H1 (cell line): ENCODE measurements around the gene HOMER3. TPM values are rescaled to one million over a fixed set of nuclear protein-coding genes. Genes with fewer than 3 reads are reported as not detected.

Experiments
- CTCF ChIA-PET: fragments of 300-600 bp; sonication (Branson Sonifier 250); formaldehyde crosslinking; loops from one replicate; lab custom pipeline; 2021; ENCODE audit not compliant: partially characterized antibody; lab: Charles Lee
- POLR2A ChIA-PET: fragments of 300-600 bp; sonication (Branson Sonifier 250); formaldehyde crosslinking; loops from one replicate; lab custom pipeline; 2021; ENCODE audit warnings: inconsistent platforms; ENCODE audit not compliant: partially characterized antibody; lab: Charles Lee
- DNase-seq, 2 experiments: peaks; one replicate each; pipeline versions ENCODE4 v3.0.0 to v3.0.0-alpha.2; 2010 to 2022; ENCODE audit warnings: low spot score in 2 of 2, low read depth in 1 of 2, mixed read lengths in 1 of 2
- FAIRE-seq: peaks from 2 replicates; lab custom pipeline; 2011; peaks lifted over from hg19 to GRCh38; lab: Jason Lieb, UNC
- H2AFZ ChIP-seq: 2 replicates; pipeline ENCODE4 v1.8.1; 2012; ENCODE audit warnings: low read length, inconsistent platforms
- H2AK5ac ChIP-seq: 2 replicates; pipeline ENCODE4 v1.6.1; 2013; ENCODE audit warnings: low read depth, low read length
- H2BK120ac ChIP-seq: replicated peaks from 2 replicates; pipeline ENCODE3; 2013; ENCODE audit warnings: low read depth, low read length, inconsistent platforms
- H2BK12ac ChIP-seq: 2 replicates; pipeline ENCODE4 v1.6.1; 2013; ENCODE audit warnings: low read depth, low read length
- H2BK15ac ChIP-seq: 2 replicates; pipeline ENCODE4 v1.6.1; 2013; ENCODE audit warnings: low read length
- H2BK20ac ChIP-seq: 2 replicates; pipeline ENCODE4 v1.6.1; 2013; ENCODE audit warnings: low read length
- H2BK5ac ChIP-seq: 2 replicates; pipeline ENCODE4 v1.6.1; 2013; ENCODE audit warnings: low read depth, low read length
- H3K14ac ChIP-seq: 2 replicates; pipeline ENCODE4 v1.6.1; 2013; ENCODE audit warnings: inconsistent platforms; ENCODE audit not compliant: insufficient read length
- H3K18ac ChIP-seq: 2 replicates; pipeline ENCODE4 v1.6.1; 2013; ENCODE audit warnings: low read length; ENCODE audit errors: extremely low read depth
- H3K23ac ChIP-seq: 2 replicates; pipeline ENCODE4 v1.6.1; 2013; ENCODE audit warnings: inconsistent platforms; ENCODE audit not compliant: insufficient read length
- H3K23me2 ChIP-seq: 2 replicates; pipeline ENCODE4 v1.6.1; 2013; ENCODE audit warnings: low read depth, low read length
- H3K27ac ChIP-seq: 2 replicates; pipeline ENCODE4 v1.6.1; 2011; ENCODE audit warnings: low read depth, low read length, inconsistent platforms
- H3K27me3 ChIP-seq, 4 experiments: replicated peaks in 1 of 4; 1 replicate in 1 of 4; 2 replicates in 3 of 4; pipeline versions ENCODE4 v1.6.1 to v1.8.1; 2011 to 2013; ENCODE audit warnings: low read length in 3 of 4, mild to moderate bottlenecking in 3 of 4, inconsistent platforms in 2 of 4, mixed read lengths in 2 of 4, moderate library complexity in 1 of 4; ENCODE audit not compliant: control insufficient read depth in 3 of 4, insufficient read depth in 3 of 4; ENCODE audit errors: extremely low read depth in 1 of 4
- H3K36me3 ChIP-seq, 4 experiments: 2 replicates each; pipeline versions ENCODE4 v1.6.1 to v1.8.1; 2011 to 2013; ENCODE audit warnings: mild to moderate bottlenecking in 4 of 4, low read length in 3 of 4, moderate library complexity in 2 of 4, control low read depth in 1 of 4, inconsistent platforms in 1 of 4; ENCODE audit not compliant: insufficient read depth in 4 of 4, control insufficient read depth in 2 of 4
- H3K4ac ChIP-seq: replicated peaks from 2 replicates; pipeline ENCODE3; 2013; ENCODE audit warnings: low read length, low read depth, mixed read lengths, inconsistent platforms; ENCODE audit not compliant: insufficient read length
- H3K4me1 ChIP-seq, 4 experiments: replicated peaks in 1 of 4; 1 replicate in 1 of 4; 2 replicates in 3 of 4; pipeline versions ENCODE4 v1.6.1 to v1.8.1; 2011 to 2013; ENCODE audit warnings: low read length in 3 of 4, inconsistent platforms in 2 of 4, mixed read lengths in 1 of 4; ENCODE audit not compliant: insufficient read depth in 4 of 4, control insufficient read depth in 3 of 4
- H3K4me2 ChIP-seq, 2 experiments: 2 replicates each; pipeline versions ENCODE4 v1.6.1 to v1.8.1; 2011 to 2013; ENCODE audit warnings: low read depth in 2 of 2, low read length in 2 of 2, control low read depth in 1 of 2, inconsistent platforms in 1 of 2, mild to moderate bottlenecking in 1 of 2; ENCODE audit not compliant: insufficient read depth in 1 of 2
- H3K4me3 ChIP-seq, 4 experiments: fragments of 200-600, 300-600 bp in 1 of 4; sonication (generic), shearing (Covaris generic), sonication (Bioruptor Twin) in 1 of 4; 2 replicates each; pipeline versions ENCODE4 v1.5.1 to v1.8.1; 2011 to 2016; ENCODE audit warnings: low read length in 4 of 4, low read depth in 3 of 4, control low read depth in 2 of 4, inconsistent platforms in 2 of 4, mild to moderate bottlenecking in 2 of 4, mixed read lengths in 1 of 4, moderate library complexity in 1 of 4; ENCODE audit not compliant: insufficient read depth in 2 of 4; ENCODE audit errors: extremely low read depth in 1 of 4
- H3K56ac ChIP-seq: replicated peaks from 2 replicates; pipeline ENCODE3; 2013; ENCODE audit warnings: low read depth, mild to moderate bottlenecking, mixed read lengths, low read length, inconsistent platforms; ENCODE audit not compliant: insufficient read length
- H3K79me1 ChIP-seq: 2 replicates; pipeline ENCODE4 v1.6.1; 2013; ENCODE audit warnings: low read depth, low read length, control low read depth
- H3K79me2 ChIP-seq, 2 experiments: 2 replicates each; pipeline versions ENCODE4 v1.6.1 to v1.8.1; 2012 to 2013; ENCODE audit warnings: low read length in 2 of 2, mild to moderate bottlenecking in 2 of 2, inconsistent platforms in 1 of 2; ENCODE audit not compliant: insufficient read depth in 2 of 2, control insufficient read depth in 1 of 2
- H3K9ac ChIP-seq, 4 experiments: replicated peaks in 1 of 4; 1 replicate in 1 of 4; 2 replicates in 3 of 4; pipeline versions ENCODE4 v1.6.1 to v1.8.1; 2011 to 2013; ENCODE audit warnings: low read depth in 3 of 4, low read length in 3 of 4, control low read depth in 2 of 4, mild to moderate bottlenecking in 2 of 4, moderate library complexity in 2 of 4, inconsistent platforms in 1 of 4; ENCODE audit errors: extremely low read depth in 1 of 4
- H3K9me3 ChIP-seq, 2 experiments: 2 replicates each; pipeline versions ENCODE4 v1.6.1 to v1.8.1; 2012 to 2013; ENCODE audit warnings: mild to moderate bottlenecking in 2 of 2, moderate library complexity in 2 of 2, control low read depth in 1 of 2, inconsistent platforms in 1 of 2, low read depth in 1 of 2, low read length in 1 of 2, mixed read lengths in 1 of 2; ENCODE audit not compliant: insufficient read depth in 2 of 2
- H4K20me1 ChIP-seq, 2 experiments: replicated peaks in 1 of 2; 2 replicates each; pipeline versions ENCODE3 to v1.8.1; 2011 to 2013; ENCODE audit warnings: inconsistent platforms in 2 of 2, low read length in 2 of 2, mild to moderate bottlenecking in 1 of 2; ENCODE audit not compliant: insufficient read depth in 2 of 2, control insufficient read depth in 1 of 2
- H4K5ac ChIP-seq: 2 replicates; pipeline ENCODE4 v1.6.1; 2013; ENCODE audit warnings: low read length, low read depth, mixed read lengths, inconsistent platforms; ENCODE audit not compliant: insufficient read length
- H4K8ac ChIP-seq: 2 replicates; pipeline ENCODE4 v1.8.0; 2013; ENCODE audit warnings: mild to moderate bottlenecking, moderate library complexity, low read length, inconsistent platforms; ENCODE audit not compliant: insufficient read depth; ENCODE audit errors: extremely low read depth
- H4K91ac ChIP-seq: replicated peaks from 2 replicates; pipeline ENCODE3; 2013; ENCODE audit warnings: low read length, mixed read lengths, inconsistent platforms; ENCODE audit not compliant: insufficient read length
- BACH1 ChIP-seq: IDR thresholded peaks from 2 replicates; pipeline ENCODE4 v1.6.1; 2012; ENCODE audit warnings: low read length, improper control_type of control experiment
- CBX8 ChIP-seq: fragments of 300-800, 300-1000 bp; sonication (generic); IDR thresholded peaks from 2 replicates; pipeline ENCODE4 v1.7.1; 2016; ENCODE audit warnings: low read depth, low read length, borderline replicate concordance
- CHD2 ChIP-seq: IDR thresholded peaks from 2 replicates; pipeline ENCODE4 v1.6.1; 2012; ENCODE audit warnings: low read length, improper control_type of control experiment
- EP300 ChIP-seq, 2 experiments: IDR thresholded peaks; 1 replicate in 1 of 2; 2 replicates in 1 of 2; pipeline ENCODE4 v1.6.1; 2011 to 2012; ENCODE audit warnings: low read depth in 2 of 2, low read length in 2 of 2, mild to moderate bottlenecking in 2 of 2, borderline replicate concordance in 1 of 2, inconsistent platforms in 1 of 2, moderate library complexity in 1 of 2
- EZH2 ChIP-seq: fragments of 200-600 bp; sonication (generic); IDR thresholded peaks from 2 replicates; pipeline ENCODE4 v1.7.1; 2012; ENCODE audit warnings: low read depth, mild to moderate bottlenecking, moderate library complexity, low read length, inconsistent platforms; ENCODE audit not compliant: severe bottlenecking
- GABPA ChIP-seq: IDR thresholded peaks from 2 replicates; pipeline ENCODE4 v1.6.1; 2011; ENCODE audit warnings: mild to moderate bottlenecking, low read length, moderate library complexity, borderline replicate concordance; ENCODE audit not compliant: insufficient read depth
- KDM1A ChIP-seq: fragments of 200-600, 300-600 bp; sonication (generic); IDR thresholded peaks from 2 replicates; pipeline ENCODE4 v1.7.1; 2016; ENCODE audit warnings: mild to moderate bottlenecking, low read length, borderline replicate concordance
- SIN3A ChIP-seq, 2 experiments: IDR thresholded peaks in 1 of 2; conservative IDR thresholded peaks in 1 of 2; 2 replicates each; pipeline ENCODE4 v1.6.1; 2011 to 2012; ENCODE audit warnings: low read length in 2 of 2, improper control_type of control experiment in 1 of 2, low read depth in 1 of 2, mild to moderate bottlenecking in 1 of 2
- SIX5 ChIP-seq: IDR thresholded peaks from 2 replicates; pipeline ENCODE4 v1.6.1; 2011; ENCODE audit warnings: mild to moderate bottlenecking, low read depth, low read length
- TEAD4 ChIP-seq: IDR thresholded peaks from 2 replicates; pipeline ENCODE4 v1.6.1; 2012; ENCODE audit warnings: low read depth, low read length, inconsistent platforms, mixed read lengths
- ZNF274 ChIP-seq: IDR thresholded peaks from 2 replicates; pipeline ENCODE4 v1.7.0; 2012; ENCODE audit warnings: low read length, borderline replicate concordance; ENCODE audit errors: extremely low read depth
- WGBS, 2 experiments: shearing (Covaris generic) in 1 of 2; methylation state at CpG; one replicate each; pipeline versions ENCODE4 v1.1.6 to v1.1.7; 2013 to 2015; ENCODE audit warnings: low lambda C conversion rate in 2 of 2, mixed read lengths in 2 of 2, inconsistent platforms in 1 of 2, low coverage in 1 of 2, missing lambda C conversion rate in 1 of 2; ENCODE audit not compliant: insufficient replicate concordance in 2 of 2, insufficient coverage in 1 of 2, insufficient read length in 1 of 2; ENCODE audit errors: extremely low coverage in 1 of 2, missing lambda C conversion rate in 1 of 2; 5-methylcytosine and 5-hydroxymethylcytosine counted together
- polyA plus RNA-seq, 7 experiments: library from polyadenylated mRNA; depleted of rRNA in 3 of 7; stranded (reverse) in 5 of 7; unstranded in 2 of 7; fragments of >200 nt in 5 of 7; fragments of 200-250 nt in 2 of 7; gene quantifications; 1 replicate in 5 of 7; 2 replicates in 1 of 7; 4 replicates in 1 of 7; pipeline versions ENCODE4 v1.2.1 to v1.2.3, GENCODE V29; 2011 to 2013; ENCODE audit warnings: missing spikeins in 2 of 7, mixed read lengths in 2 of 7
- total RNA-seq: library from RNA; stranded (reverse); fragmentation: NEBNext Ultra II Directional; extraction: Animal tissue kit (Norgen Biotek cat#: 25700); gene quantifications from 2 replicates; pipeline ENCODE4 v1.2.1, GENCODE V29; 2021

The HOMER3 gene
- total and polyA plus RNA-seq, 2 of the 8 experiments (the other 6 are each of a cell fraction or from before 2014, with no cell fraction given), result 28.3 to 41.6 TPM

DNA sequence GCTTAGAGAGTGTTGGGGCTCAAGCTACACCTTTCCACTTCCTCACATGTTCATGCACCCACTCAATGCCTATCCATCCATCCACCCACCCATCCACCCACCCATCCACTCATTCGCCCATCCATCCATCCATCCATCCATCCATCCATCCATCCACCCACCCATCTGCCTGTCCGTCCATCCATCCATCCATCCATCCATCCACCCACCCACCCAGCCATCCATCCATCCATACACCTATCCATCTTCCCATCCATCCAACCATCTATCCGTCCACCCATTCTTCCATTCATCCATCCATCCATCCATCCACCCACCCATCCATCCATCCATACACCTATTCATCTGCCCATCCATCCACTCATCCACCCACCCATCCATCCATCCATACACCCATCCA lies 13.1 kb upstream of the HOMER3 start:
- Histone ChIP-seq H2BK20ac (no peak overlapping the region), H3K36me3 (no peaks in the 10 kb centered on the region)
- TF ChIP-seq BACH1 (no peak), SIN3A (conservative IDR thresholded peaks at IDR 0.05 in 1 of 2, IDR thresholded peaks at IDR 0.05 in 1 of 2; ENCODE audit: low read depth in 1 of 2, low read length in 2 of 2) (no peak), GABPA (no peak), KDM1A (no peak), TEAD4 (no peak), SIX5 (no peak), CBX8 (no peak), CHD2 (no peak), EZH2 (no peak), EP300 (IDR thresholded peaks at IDR 0.05; ENCODE audit: borderline replicate concordance in 1 of 2, low read depth in 2 of 2, low read length in 2 of 2) (no peak), ZNF274 (no peak)

More for the DNA sequence above, 13.1 kb upstream of the HOMER3 start:
- H3K4me1 ChIP-seq, result no peaks in the 10 kb centered on the region
- H2AK5ac ChIP-seq, result no peak overlapping the region
- no peaks in the 10 kb centered on the region for H3K9me3 ChIP-seq
- ChIA-PET POLR2A (interaction anchor here (0.6 to 2.4 kb wide), 7 partner anchors 8 to 36 kb away, joined by 3 to 10 read pairs (median 3); no protein-coding TSS in a partner anchor), CTCF (interaction anchor here (0.6 to 0.9 kb wide), 2 partner anchors 10 to 44 kb away, joined by 3 to 4 read pairs; no protein-coding TSS in a partner anchor)
- WGBS, 2 experiments, result 83 to 100% methylated on average over 1 to 3 of the region's 3 CpGs
- no peak overlapping the region for H3K18ac ChIP-seq
- H3K27ac ChIP-seq, result no peak overlapping the region
- no peak overlapping the region for H4K91ac ChIP-seq
- no peaks in the 10 kb centered on the region for H3K79me2 ChIP-seq
- FAIRE-seq (no peak), DNase-seq (no peak)
- peaks cover 2% of the 10 kb centered on the region; the same call in 1 of the 2 replicates for H3K79me1 ChIP-seq
- H3K27me3 ChIP-seq, result no peaks in the 10 kb centered on the region
- H2AFZ ChIP-seq, result no peak overlapping the region
- H2BK15ac ChIP-seq, result no peak overlapping the region
- no peak overlapping the region for H3K4me2 ChIP-seq
- no peak overlapping the region for H3K56ac ChIP-seq
- H2BK5ac ChIP-seq, result no peak overlapping the region
- no peak overlapping the region for H2BK12ac ChIP-seq
- H3K23me2 ChIP-seq, result peaks cover 13% of the 10 kb centered on the region; the same call in 1 of the 2 replicates
- no peak overlapping the region for H3K14ac ChIP-seq
- no peak overlapping the region for H2BK120ac ChIP-seq
- no peak overlapping the region for H3K23ac ChIP-seq
- H4K20me1 ChIP-seq, result peaks cover 0 to 5% of the 10 kb centered on the region in 2 experiments
- H4K5ac ChIP-seq, result no peak overlapping the region
- no peak overlapping the region for H3K4ac ChIP-seq
- no peak overlapping the region for H4K8ac ChIP-seq
- H3K9ac ChIP-seq, result no peak overlapping the region
- H3K4me3 ChIP-seq, result no peak overlapping the region
